T-helper 2 cell (primary cell): Measurements from ENCODE around the gene RNF182.
"Not testable (repeated sequence)": the region's sequence is repeated elsewhere in the genome, so short reads cannot be mapped to it uniquely, and the experiment has no call there.

Experiments used
- DNase-seq, 5 experiments: peaks; one replicate each; pipeline versions ENCODE4 v3.0.0 to v3.0.0-alpha.2; 2012 to 2022

The RNF182 gene

GRCh38 chr6:14002176-14002947 lies 77.6 kb downstream of the RNF182 start:
- DNase-seq = no peak

GRCh38 chr6:14004258-14004657 lies 79.5 kb downstream of the RNF182 start:
- DNase-seq = no peak

DNA sequence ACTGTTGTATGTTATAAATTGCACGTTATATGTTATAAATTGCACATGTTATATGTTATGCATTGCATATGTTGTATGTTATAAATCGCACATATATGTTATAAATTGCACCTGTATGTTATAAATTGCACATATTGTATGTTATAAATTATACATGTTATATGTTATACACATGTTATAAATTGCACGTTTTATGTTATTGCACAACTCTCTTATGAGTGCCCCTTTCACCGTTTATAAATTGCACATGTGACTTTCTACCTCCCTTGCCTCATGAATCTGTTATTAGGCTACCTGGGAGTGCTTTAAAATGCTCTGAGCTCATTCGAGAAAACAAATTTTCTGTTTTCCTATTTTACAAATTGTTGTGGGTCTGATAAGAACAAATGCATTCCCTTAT lies 84.1 kb downstream of the RNF182 start:
- DNase-seq = no peak

DNA sequence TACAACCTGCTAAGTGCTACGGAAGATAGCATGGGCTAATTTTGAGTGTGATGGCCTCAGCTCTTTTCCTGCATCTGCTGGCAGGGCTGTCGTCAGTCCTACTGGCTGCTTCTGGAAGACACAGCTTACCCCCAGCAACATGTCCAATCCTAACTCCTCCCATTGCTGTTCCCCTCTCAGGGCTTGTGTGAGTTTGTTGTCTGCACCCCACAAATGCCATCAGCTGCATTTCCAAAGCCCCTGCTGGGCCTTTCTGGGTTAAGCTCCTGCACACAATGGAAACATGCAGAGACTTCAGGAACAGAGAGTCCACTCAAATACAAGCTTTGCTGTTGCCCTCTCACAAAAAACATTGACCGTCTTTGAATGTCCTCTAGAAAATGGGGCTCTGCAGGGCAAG lies 84.7 kb downstream of the RNF182 start:
- DNase-seq = no peak

GRCh38 chr6:14010275-14010674 lies 85.5 kb downstream of the RNF182 start:
- no peak for DNase-seq

DNA sequence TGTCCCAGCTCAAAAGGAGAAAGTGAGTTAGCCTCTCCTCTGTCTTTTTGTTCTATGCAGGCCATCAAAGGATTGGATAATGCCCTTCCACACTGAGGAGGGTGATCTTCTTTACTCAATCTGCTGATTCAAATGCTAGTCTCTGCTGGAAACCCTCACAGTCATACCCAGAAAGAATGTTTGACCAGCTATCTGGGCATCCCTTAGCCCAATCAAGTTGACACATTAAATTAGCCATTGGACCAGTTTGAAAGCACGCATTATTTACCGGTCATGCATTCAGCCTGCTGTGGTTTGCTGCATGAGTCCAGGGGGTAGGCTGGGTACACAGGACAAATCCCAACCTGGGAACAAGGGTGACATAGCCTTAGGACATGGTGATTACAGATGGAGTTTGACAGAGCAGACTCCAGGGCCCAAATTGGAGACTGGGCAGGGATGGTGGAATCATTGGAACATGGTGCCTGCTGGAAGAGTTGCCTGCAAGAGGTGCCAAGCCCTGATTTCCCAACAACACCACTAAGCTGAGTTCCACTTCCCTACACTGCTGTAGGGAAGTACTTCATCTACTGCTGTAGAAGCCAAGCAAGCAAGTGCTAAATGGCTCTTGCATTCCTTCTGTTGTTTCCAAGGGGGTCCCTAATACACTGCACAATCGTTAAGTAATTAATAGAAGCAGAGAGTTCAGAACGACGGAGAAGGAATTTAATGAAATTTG lies 87.7 kb downstream of the RNF182 start:
- DNase-seq = no peak

- no peak for DNase-seq
These were observed 91.2 kb downstream of the RNF182 start for GRCh38 chr6:14015964-14016363.

DNA sequence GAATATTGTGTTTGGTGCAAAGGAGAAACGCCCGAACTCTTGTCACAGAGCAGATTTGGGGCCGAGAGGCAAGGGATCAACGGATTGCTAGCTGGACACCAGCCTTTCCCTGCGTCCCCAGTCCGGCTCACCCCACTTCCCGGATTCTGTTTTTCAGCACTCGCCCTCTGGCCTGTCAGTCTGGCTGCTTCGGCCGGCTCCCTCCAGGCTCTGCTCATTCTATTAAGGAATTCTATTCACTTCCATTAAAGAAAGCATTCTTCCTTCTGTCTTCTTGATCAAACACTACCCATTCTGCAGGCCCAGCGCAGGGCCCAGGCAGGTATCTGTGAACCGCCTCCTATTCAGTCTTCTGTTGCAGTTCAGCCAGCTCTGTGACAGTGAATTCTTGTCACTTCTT lies 91.7 kb downstream of the RNF182 start:
- DNase-seq = no peak

DNA sequence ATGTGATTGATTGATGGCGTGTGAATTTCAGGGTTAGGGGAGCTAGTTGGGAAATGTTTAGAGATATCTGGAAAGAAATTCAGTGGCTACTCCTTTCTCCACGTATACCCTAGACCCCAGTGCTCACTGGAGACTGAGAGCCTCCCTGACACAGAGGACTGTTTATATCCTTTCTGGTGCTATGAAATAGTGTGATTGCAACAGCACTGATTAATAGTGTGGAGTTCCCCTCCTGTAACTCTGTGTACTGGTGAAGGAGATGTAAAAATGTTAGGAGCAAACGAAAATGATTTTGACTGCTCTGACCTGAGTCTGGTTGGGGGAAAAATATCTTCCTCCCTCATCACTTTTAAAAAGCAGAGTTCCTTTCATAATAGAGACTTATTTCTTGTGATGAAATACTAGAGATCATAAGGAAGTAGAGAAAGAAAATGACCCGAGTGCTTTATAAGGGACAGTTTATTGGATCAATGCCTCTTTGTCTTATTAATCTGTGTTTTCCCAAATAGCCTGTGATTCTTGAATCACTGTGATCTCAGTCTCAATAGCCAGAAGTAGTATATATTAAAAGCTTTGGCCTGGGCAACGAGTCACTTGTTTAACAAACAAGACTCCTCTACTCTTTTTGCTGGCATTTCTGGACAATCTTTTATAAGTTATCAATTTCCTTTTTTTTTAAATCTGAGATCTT lies 92.3 kb downstream of the RNF182 start:
- DNase-seq = no peak

GRCh38 chr6:14017626-14018475 lies 93.1 kb downstream of the RNF182 start:
- DNase-seq = no peak

DNA sequence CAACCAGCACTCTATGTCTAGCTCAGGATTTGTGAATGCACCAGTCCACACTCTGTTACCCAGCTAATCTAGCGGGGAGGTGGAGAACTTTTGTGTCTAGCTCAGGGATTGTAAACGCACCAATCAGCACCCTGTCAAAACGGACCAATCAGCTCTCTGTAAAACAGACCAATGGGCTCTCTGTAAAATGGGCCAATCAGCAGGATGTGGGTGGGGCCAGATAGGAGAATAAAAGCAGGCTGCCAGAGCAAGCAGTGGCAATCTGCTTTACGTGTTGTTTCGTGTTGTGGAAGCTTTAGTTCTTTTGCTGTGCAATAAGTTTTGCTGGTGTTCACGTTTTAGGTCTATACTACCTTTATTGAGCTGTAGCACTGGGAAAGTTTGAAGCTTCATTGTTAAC lies 93.8 kb downstream of the RNF182 start:
- DNase-seq = not testable (repeated sequence)

GRCh38 chr6:14020551-14020950 lies 95.8 kb downstream of the RNF182 start:
- no peak for DNase-seq

DNA sequence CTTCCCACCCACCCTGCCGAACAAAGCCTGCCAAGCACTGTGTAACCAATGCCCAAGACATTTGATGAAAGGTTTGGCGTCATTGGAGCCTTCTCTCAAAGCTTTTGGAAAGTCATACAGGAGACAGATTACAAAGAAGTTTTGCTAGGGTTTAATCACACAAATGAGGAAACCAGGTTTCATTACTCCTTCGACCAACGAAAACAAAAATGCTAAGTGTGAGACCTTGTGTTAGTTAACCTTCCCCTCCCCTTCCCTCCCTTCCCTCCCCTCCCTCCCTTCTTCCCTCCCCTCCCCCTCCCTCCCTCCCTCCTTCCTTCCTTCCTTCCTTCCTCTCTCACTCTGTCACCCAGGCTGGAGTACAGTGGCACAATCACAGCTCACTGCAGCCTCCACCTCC lies 96.7 kb downstream of the RNF182 start:
- DNase-seq = no peak

- DNase-seq = no peak
These were observed 97.9 kb downstream of the RNF182 start for GRCh38 chr6:14022673-14023072.

DNA sequence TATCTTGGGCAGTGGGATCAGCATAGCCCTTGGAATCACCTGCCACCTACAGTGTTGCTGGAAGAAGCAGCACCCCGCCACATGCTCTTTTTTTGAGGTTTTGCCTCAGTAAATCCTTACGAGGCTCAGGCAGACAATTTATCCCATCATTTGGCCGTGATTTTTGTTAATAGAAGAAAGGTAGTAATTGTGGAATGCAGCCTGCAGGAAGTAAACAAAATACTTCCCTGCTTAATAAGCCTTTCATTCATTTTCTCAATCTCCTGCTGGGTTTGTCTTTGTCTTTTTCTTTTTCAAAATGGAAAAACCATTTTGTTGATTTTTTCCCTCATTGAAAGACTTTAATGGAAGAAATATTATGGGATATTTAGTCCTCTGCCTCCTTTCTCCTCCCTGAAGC lies 99.1 kb downstream of the RNF182 start:
- no peak for DNase-seq

DNA sequence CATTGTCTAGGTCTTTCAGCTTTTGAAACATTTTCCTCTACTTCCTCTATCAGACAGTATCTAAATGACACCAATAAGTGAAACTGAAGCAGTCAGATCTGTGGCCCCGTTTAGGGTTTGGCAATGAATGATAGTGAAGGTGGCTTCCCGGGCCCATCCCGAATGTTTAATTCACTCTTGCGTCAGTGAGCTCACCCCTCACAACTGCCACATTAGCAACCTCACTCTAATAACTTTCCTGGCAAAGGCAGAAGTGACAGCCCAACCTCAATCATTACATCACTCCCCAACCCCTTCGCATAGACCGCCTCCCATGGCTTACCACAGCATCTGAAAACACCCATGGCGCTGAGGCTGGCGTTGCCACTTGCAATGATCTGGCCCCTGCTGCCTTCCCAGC lies 100.4 kb downstream of the RNF182 start:
- peak in 1 of 5 experiments; percentile 24 for DNase-seq

DNA sequence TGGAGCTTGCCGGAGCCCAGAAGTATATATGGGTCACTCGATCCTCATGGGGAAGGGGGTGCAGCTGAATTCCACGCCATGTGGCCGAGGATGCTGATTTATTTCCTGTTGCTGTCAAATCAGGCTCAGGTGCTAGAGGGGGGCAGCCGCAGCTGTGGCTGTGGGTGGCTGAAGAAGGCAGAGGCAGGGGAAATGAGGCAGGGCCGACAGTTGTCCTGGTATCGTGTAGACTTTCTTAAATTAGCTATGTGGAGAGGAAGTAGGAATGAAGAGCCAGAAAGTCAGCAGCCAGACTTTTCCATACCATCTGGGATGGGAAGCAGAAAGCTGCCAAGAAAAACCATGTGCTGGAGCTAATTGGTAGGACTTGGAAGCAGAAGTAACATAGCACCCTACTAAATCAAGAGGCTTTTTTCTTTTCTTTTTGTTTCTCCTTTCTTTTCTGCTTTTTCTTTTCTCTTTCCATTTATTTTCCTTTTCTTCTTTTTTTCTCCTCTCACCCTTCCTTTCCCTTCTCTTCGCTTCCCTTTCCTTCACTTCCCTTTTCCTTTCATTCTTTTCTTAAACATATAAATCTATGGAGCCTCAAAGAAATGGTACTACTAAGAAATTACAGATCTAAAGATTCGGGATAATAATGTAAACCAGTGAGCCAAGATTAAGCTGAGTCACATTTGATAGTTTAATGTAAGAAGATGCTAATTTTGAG lies 102.2 kb downstream of the RNF182 start:
- no peak for DNase-seq

DNA sequence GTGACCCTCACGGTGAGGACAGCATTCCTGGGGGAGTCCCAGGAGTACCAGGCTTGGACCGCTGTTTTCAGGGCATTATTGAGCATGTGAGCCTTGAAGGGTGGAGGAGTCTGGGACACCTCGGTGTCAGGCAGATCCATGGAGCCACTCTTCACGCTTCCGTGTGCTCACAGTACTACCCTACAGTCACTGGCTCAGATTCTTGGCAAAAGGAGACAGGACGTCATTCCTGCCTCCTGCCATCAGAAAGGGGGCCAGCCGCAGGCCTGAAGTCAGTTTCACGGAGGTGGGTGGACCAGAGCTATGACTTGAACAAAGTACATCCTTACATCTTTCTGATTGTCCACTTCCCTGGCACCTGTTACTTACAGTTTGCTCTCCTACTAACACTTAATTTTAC lies 103.9 kb downstream of the RNF182 start:
- DNase-seq = no peak

DNA sequence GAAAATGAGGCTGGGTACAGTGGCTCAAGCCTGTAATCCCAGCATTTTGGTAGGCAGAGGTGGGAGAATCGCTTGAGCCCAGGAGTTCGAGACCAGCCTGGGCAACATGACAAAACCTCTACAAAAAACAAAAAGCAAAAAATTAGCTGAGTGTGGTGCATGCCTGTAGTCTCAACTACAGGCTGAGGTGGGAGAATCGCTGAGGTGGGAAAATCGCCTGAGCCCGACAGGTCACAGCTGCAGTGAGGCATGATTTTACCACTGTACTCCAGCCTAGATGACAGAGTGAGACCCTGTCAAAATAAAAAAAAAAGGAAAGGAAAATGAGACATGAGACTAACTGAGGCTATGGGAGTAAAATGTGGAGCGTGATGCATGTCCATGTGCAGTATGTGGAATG lies 104.9 kb downstream of the RNF182 start:
- no peak for DNase-seq
